Endodermal cell (in vitro differentiated cells): Measurements from ENCODE around the gene PCTP. TPM values are rescaled to one million over a fixed set of nuclear protein-coding genes. Genes with fewer than 3 reads are reported as not detected.

ENCODE experiments used
- DNase-seq: peaks from one replicate; pipeline ENCODE4 v3.0.0-alpha.2; 2017
- H3K27ac ChIP-seq: 2 replicates; pipeline ENCODE4 v1.5.1; 2013; ENCODE audit warnings: mild to moderate bottlenecking, low read depth, low read length, moderate library complexity
- H3K27me3 ChIP-seq: 2 replicates; pipeline ENCODE4 v1.6.1; 2013; ENCODE audit warnings: mild to moderate bottlenecking, low read length, moderate library complexity; ENCODE audit not compliant: insufficient read depth, control insufficient read depth, poor library complexity, severe bottlenecking
- H3K36me3 ChIP-seq: 2 replicates; pipeline ENCODE4 v1.7.0; 2013; ENCODE audit warnings: mild to moderate bottlenecking, low read length, moderate library complexity; ENCODE audit not compliant: control insufficient read depth, insufficient read depth
- H3K4me1 ChIP-seq: one replicate; pipeline ENCODE4 v1.7.0; 2013; ENCODE audit warnings: low read length; ENCODE audit not compliant: control insufficient read depth, insufficient read depth
- H3K4me3 ChIP-seq: 2 replicates; pipeline ENCODE4 v1.5.1; 2013; ENCODE audit warnings: mild to moderate bottlenecking, low read length, moderate library complexity
- H3K9ac ChIP-seq: 2 replicates; pipeline ENCODE4 v1.6.1; 2013; ENCODE audit warnings: mild to moderate bottlenecking, low read length, moderate library complexity; ENCODE audit not compliant: poor library complexity, severe bottlenecking; ENCODE audit errors: extremely low read depth
- H3K9me3 ChIP-seq: 2 replicates; pipeline ENCODE4 v1.6.1; 2013; ENCODE audit warnings: mild to moderate bottlenecking, low read length, moderate library complexity; ENCODE audit not compliant: control insufficient read depth
- H3K27ac Mint-ChIP-seq: 2 replicates; pipeline ENCODE4 v1.8.0; 2020; ENCODE audit warnings: mixed read lengths
- H3K27me3 Mint-ChIP-seq: 2 replicates; pipeline ENCODE4 v1.8.0; 2021; ENCODE audit warnings: mild to moderate bottlenecking, mixed read lengths; ENCODE audit not compliant: insufficient read depth
- H3K36me3 Mint-ChIP-seq: 2 replicates; pipeline ENCODE4 v1.8.0; 2020; ENCODE audit warnings: low read depth, mixed read lengths
- H3K4me1 Mint-ChIP-seq: 2 replicates; pipeline ENCODE4 v1.8.0; 2020; ENCODE audit warnings: mixed read lengths
- H3K4me3 Mint-ChIP-seq: 2 replicates; pipeline ENCODE4 v1.8.0; 2020; ENCODE audit warnings: mild to moderate bottlenecking, moderate library complexity, mixed read lengths
- H3K9me3 Mint-ChIP-seq: 2 replicates; pipeline ENCODE4 v1.8.0; 2020; ENCODE audit warnings: mild to moderate bottlenecking, mixed read lengths
- CTCF ChIP-seq: fragments of 200-600 bp; sonication (generic); conservative IDR thresholded peaks from 2 replicates; pipeline ENCODE4 v1.5.0; 2021; ENCODE audit warnings: antibody characterized with exemption, mild to moderate bottlenecking
- WGBS, 2 experiments: methylation state at CpG; one replicate each; pipeline versions ENCODE4 v1.1.5 to v1.1.7; 2013; ENCODE audit warnings: missing lambda C conversion rate in 2 of 2, mixed read lengths in 1 of 2; ENCODE audit not compliant: insufficient coverage in 1 of 2, insufficient read length in 1 of 2; 5-methylcytosine and 5-hydroxymethylcytosine counted together
- total RNA-seq, 2 donors: library from RNA; stranded (reverse); fragmentation: NEBNext Ultra II Directional in 1 of 2; extraction: Animal tissue kit (Norgen Biotek cat#: 25700) in 1 of 2; gene quantifications; 2 replicates in 1 of 2; 3 replicates in 1 of 2; pipeline ENCODE4 v1.2.1, GENCODE V29; 2021

The PCTP gene
- total RNA-seq, 2 donors from 2014 or later, result 29.0 to 47.2 TPM

GRCh38 chr17:55742272-55743102 is 8.4 kb upstream of the PCTP start:
- DNase-seq, result no peak
- no peak overlapping the region for H3K4me3 ChIP-seq
- H3K27ac ChIP-seq, result no peak overlapping the region
- H3K9me3 Mint-ChIP-seq, result no peaks in the 10 kb centered on the region
- no peaks in the 10 kb centered on the region for H3K36me3 Mint-ChIP-seq
- no peaks in the 10 kb centered on the region for H3K9me3 ChIP-seq
- no peaks in the 10 kb centered on the region for H3K27me3 ChIP-seq
- H3K27me3 Mint-ChIP-seq, result peaks cover 1% of the 10 kb centered on the region
- H3K27ac Mint-ChIP-seq, result no peak overlapping the region
- no peaks in the 10 kb centered on the region for H3K4me1 Mint-ChIP-seq
- H3K36me3 ChIP-seq, result no peaks in the 10 kb centered on the region
- 64 to 82% methylated on average over 3 to 12 of the region's 12 CpGs for WGBS, 2 experiments
- H3K4me3 Mint-ChIP-seq, result no peak overlapping the region
- no peaks in the 10 kb centered on the region for H3K4me1 ChIP-seq
- H3K9ac ChIP-seq, result no peak overlapping the region
- TF ChIP-seq CTCF, result peak; percentile 26

GRCh38 chr17:55743103-55743679 is 7.7 kb upstream of the PCTP start:
- no peak for TF ChIP-seq CTCF
- H3K27ac Mint-ChIP-seq, result no peak overlapping the region
- H3K9me3 Mint-ChIP-seq, result no peaks in the 10 kb centered on the region
- no peaks in the 10 kb centered on the region for H3K9me3 ChIP-seq
- WGBS, 2 experiments, result 91% methylated on average over 3 of the region's 3 CpGs; no CpG with 5 or more reads in 1 of the 2 experiments
- no peak overlapping the region for H3K9ac ChIP-seq
- H3K36me3 ChIP-seq, result no peaks in the 10 kb centered on the region
- no peaks in the 10 kb centered on the region for H3K27me3 ChIP-seq
- H3K36me3 Mint-ChIP-seq, result no peaks in the 10 kb centered on the region
- no peak overlapping the region for H3K4me3 Mint-ChIP-seq
- no peak overlapping the region for H3K4me3 ChIP-seq
- H3K4me1 Mint-ChIP-seq, result no peaks in the 10 kb centered on the region
- H3K27ac ChIP-seq, result no peak overlapping the region
- peaks cover 1% of the 10 kb centered on the region for H3K27me3 Mint-ChIP-seq
- H3K4me1 ChIP-seq, result no peaks in the 10 kb centered on the region
- DNase-seq, result no peak

GRCh38 chr17:55745258-55745657 is 5.6 kb upstream of the PCTP start:
- Mint-ChIP-seq H3K4me1 (no peaks in the 10 kb centered on the region), H3K9me3 (no peaks in the 10 kb centered on the region), H3K4me3 (no peak overlapping the region), H3K36me3 (no peaks in the 10 kb centered on the region), H3K27me3 (peaks cover 1% of the 10 kb centered on the region), H3K27ac (no peak overlapping the region)
- Histone ChIP-seq H3K36me3 (no peaks in the 10 kb centered on the region), H3K27me3 (no peaks in the 10 kb centered on the region), H3K9me3 (no peaks in the 10 kb centered on the region), H3K9ac (no peak overlapping the region), H3K4me1 (no peaks in the 10 kb centered on the region), H3K4me3 (no peak overlapping the region), H3K27ac (no peak overlapping the region)
- 92% methylated on average over 1 of the region's 1 CpG; no CpG with 5 or more reads in 1 of the 2 experiments for WGBS, 2 experiments
- TF ChIP-seq CTCF, result no peak
- no peak for DNase-seq
